Skin of body (tissue), 2 donors: ENCODE measurements around the gene MIPEP. TPM values are rescaled to one million over a fixed set of nuclear protein-coding genes. Genes with fewer than 3 reads are reported as not detected.

Experiments used
- DNase-seq: peaks from one replicate; lab custom pipeline; 2025; lab: John Stamatoyannopoulos, UW
- total RNA-seq: library from RNA; depleted of rRNA; stranded (reverse); fragments of >200 nt; gene quantifications from one replicate; pipeline ENCODE4 v1.2.3, GENCODE V29; 2014

Gene MIPEP
- total RNA-seq, 1 donor from 2014 or later = 23.9 TPM

DNA sequence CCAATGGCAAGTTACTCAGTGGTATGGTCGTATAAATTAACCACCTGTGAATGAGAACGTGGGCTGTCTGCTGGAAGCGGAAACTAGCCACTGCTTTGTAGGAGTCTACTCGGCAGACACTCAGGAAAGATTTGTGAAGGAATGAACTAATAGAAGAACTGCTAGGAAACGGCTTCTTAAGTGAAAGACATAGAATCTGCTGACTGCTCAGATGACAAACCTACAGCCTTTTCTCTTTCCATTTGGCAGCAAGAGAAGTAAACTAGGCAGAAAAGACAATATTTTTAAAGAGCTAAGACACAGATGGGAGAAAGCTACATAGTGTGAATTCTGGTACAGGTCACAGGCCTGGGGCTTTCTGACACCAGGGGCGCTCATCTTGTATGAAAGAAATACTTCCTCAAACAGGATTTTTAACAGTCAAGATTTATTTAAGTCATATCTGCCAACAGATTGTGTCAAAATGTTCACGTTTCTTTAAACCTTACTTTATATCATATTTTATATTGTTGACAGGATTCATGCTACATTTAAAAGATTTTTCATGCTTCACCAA, 78.4 kb downstream of the MIPEP start:
- no peak for DNase-seq

DNA sequence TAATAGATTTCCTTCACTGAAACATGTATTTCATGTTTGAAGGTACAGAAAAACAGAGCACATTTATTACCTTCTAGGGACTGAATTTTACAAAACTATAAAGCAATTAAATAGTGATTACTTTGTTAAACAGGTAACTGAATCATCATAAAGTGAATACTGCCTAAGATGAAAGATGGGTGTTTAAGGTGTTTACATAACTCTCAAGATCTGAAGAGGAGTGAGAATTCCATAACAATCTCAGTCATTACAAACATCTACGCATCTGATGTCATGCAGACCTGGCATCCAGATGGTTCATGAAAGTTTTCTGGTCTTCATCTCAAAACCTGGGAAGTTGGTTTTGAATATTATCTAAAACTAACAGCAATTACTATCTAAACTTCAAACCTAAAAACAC, 80.4 kb downstream of the MIPEP start:
- DNase-seq = no peak

DNA sequence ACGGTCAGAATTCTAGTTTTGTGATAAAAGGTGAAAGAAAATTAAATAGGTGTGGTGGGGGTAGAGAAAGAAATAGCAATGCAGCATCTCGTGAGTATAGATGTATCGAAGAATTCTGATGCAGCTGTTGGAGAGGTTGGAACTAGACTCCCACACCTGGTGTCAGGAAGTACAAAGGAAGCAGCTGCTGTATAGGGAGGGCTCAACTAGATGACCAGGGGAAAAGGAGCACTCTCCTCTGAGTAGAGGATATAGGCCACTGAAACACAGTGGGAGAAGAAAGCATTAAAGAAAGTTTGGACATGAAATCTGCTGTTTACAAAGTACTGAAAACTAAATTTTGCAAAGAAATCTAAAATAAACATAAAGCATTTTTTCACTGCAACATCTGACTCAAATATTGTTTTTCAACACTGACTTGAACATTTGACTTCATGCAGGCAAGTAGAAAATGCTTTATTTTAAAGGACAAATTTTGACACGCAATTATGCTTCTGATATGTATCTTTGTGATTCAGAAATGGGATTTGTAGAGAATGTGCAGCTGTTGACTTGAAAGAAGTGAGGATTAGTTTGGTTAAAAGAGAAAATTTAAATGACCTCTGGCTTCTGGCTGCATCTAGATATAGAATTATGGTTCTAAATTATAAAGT, 82.2 kb downstream of the MIPEP start:
- DNase-seq = no peak

DNA sequence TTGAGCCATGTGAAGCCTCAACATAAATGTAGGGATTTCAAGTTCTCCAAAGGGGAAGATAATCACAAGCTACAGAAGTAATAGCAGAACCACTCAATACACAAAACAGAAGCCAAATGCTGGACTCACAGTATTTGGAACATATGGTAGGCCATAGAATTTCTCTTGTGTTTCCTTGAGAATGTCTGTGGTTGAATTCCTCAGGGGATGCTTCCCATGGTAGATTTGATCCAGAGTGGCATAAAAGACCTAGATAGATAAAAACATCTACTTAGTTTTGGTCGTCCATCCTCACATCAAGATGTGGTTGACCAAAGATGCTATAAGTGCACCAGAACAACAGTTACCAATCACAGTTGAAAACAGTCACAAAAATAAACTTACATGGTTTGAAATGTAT, 83.4 kb downstream of the MIPEP start:
- DNase-seq = no peak

DNA sequence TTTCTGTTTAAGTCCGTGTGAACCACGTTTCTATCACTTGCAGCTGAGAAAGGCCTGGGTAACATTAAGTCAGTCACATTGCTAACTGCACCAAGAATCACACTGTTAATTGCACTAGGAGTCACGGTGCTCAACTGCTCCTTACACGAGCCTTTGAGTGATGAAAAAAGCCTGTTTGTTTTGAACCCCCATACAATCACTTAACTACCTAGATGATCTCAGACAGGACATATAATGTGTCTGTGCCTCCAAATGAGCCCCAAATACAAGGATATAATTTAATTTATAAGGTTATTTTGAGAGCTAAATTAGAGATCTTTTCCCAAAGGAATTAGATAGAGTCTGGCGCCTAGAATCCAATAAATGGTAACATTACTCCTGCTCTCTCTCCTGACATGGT, 84.1 kb downstream of the MIPEP start:
- no peak for DNase-seq

DNA sequence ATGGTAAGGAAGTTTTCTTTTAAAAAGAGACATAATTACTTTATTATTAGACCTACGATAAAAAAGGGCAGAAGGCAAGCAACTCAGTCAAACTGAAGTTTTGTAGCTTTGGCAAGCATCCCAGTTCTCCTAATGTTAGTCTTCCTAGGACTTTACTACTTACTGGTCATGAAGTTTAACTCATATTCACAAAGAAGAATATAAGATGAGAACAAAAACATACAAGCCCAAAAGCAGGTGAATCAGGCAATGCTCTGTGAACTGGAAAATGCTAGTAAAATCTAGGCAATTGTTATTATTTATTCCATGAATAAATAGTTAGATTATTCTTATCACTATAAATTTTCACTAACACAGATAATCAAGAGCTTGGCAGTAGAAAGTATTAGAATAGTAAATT, 85.0 kb downstream of the MIPEP start:
- DNase-seq = no peak

DNA sequence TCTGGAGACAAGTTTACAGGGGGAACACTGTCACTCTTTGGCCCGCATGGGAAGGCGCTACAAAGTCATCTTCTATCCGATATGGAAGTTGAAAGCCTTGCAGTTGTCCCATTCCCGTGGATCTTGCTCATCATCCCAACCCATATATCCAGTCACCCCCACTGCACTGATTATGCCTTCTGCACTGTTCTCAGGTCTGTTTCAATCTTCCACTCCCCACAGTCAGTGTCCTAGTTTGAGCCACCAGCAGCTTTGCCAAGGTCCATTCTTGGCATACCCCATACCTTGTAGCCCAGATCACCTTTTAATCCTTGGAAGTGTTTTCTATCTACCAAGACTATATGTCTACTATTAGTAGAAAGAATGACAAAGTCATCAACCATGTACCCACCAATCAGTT, 88.1 kb downstream of the MIPEP start:
- no peak for DNase-seq

DNA sequence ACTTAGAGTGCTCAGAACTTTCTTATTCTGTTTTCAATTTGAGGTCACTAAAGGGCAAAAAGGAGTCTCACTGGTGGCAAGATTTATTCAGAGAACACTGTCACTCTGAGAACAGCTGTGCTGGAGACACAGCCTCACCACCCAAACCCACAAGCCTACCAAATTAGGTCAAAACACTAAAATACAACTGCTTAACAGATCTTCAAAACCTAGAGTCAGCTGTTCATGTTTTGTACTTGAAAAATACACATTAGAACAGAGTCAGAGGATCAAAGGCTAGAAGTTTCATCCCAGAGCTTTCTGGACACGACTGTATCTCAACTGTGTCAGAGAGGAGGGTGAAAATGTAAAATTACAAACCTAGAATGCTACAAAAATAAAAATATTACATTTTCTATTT, 89.3 kb downstream of the MIPEP start:
- DNase-seq = peak; percentile 74

DNA sequence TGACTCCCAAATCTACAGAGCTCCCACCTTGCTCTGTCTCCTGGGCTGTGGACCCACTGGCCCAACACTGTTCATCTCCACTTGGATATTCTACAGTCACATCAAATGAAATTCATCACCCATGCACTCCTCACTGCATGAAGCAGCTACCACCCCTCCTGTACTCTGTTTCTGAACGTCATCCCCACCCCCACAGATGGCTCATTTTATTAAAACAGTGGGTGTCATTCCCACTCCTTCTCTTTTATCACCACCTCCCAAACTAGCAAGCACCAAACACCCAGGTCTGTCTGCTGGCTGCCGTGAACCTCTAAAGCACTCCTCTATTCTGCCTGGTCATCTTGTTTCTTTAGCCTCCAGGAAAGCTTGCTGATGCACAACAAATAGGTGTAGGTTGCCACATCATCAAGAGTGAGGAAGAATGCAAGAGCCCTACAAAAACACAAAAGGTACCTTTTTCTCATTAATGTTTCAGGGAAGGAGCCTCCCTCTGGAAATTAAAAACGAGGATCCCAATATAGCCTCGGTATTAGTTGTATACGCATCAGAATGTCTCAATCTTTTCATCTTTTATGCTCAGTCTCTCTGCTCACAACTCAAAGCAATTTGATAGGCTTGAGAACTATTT, 91.8 kb downstream of the MIPEP start:
- no peak for DNase-seq

DNA sequence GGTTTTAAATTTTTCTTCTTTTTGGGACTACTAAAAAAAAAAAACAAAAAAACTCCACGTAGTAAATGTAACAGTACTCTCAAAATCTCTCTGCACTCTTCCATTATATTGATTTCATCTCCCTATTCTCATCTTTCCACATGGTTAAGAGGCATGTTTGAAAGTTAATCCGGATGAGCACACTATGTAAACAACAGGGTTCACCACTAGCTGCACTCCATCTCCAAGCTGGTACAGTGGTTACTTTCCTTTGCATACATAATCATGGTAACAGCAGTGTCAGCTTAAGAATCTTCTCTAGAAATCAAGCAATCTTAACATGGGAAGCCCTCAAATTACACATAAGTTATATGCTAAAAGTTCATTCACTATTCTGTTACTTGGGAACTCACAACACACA, 92.6 kb downstream of the MIPEP start:
- DNase-seq = no peak

DNA sequence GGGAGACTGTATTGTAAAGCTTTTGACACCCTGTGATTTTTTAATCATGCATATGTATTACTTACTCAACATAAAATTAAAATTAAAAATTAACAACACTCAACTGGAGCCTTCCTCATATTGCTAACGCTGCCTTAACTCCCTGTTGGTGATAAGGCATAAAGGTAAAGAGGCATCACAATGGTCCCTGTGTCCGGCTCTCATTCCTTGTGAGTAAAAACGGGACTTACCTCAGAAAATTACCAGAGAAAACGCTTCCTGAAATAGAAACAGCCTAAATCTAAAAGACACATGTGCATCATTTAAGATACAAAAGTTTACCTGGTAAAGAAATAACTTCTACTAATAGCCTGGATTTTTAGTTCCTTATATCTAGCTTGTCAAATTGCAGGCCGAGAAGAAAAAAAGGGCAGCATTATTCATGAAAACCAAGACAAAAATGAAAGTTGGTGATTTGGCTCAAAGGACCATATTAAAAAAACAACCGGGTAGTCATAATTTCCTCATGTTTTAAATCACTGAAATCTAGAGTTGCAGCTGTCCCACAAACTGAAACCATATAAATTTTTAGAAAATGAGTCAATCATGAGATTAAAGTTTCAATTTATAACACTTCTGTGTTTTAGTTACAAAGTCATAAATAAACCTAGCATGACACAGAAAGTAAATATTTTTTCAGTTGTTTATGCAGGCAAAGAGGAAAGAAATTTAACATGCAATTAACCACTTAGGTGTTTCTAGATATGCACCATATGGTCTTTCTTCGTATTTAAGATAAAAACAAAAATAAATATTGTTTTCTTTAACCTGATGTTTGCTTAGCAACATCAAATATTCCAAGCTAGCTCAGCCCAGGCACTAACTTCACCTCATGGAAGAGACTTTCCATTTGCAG, 94.7 kb downstream of the MIPEP start:
- peak; percentile 39 for DNase-seq

DNA sequence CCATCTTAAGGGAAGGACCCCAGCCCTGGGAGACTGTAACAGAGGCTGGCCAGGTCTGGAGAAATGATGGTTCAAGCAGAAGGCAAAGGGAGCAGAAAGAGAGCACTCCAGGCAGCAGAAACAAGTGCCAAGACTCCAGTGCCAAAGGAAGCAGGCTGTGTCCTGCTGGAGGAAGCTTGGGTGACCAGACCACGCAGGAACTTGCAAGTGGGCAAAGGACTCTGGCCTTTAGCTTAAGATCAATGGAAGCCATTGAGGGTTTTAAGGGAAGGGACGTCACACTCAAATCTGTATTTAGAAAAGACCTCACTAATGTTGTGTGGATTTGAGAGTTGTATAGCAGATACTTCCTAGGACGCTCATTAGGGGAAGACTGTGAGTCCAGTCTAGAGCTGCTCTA, 95.5 kb downstream of the MIPEP start:
- DNase-seq = no peak

DNA sequence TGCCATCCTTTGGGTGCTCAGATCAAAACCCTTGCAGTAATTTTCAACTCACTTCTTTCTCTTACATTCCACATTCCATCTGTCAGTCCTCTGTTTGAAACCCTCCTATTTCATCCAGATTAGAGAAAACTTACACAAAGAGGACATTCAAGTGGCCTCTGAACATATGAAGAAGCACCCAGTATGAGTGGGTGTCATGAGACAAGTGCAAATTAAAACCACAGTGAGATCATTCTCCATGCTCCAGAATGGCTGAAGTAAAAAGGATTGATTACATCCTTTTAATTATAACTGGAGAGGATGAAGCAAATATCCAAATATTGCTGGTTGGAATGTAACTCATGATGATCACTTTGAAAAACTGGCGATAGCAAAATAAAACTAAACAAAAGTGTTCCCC, 96.5 kb downstream of the MIPEP start:
- no peak for DNase-seq

DNA sequence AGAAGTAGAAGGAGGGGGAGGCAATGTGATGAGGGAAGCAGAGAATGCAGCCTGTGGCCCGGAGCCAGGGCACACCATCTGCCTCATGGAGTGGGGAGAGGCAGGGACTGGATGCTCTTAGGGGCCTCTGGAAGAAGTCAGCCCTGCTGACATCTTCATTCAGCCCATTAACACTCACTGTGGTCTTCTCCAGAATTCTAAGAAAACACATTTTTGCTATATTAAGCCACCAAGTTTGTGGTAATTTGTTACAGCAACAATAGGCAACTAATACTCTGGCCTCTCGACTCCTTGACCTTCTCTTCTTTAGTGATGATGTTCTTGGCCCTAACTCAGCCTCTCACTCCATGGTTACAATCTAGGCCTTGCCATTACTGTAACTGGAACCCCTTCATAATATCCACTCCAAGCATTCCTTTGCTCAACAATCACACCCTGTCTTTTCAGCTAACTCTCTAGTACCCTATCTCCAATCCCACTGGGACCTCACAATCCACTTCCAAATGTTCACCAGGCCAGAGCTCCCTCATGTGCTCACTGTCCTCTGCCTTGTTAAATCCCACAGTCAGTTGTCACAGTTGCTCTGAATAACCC, 98.5 kb downstream of the MIPEP start:
- DNase-seq = no peak

DNA sequence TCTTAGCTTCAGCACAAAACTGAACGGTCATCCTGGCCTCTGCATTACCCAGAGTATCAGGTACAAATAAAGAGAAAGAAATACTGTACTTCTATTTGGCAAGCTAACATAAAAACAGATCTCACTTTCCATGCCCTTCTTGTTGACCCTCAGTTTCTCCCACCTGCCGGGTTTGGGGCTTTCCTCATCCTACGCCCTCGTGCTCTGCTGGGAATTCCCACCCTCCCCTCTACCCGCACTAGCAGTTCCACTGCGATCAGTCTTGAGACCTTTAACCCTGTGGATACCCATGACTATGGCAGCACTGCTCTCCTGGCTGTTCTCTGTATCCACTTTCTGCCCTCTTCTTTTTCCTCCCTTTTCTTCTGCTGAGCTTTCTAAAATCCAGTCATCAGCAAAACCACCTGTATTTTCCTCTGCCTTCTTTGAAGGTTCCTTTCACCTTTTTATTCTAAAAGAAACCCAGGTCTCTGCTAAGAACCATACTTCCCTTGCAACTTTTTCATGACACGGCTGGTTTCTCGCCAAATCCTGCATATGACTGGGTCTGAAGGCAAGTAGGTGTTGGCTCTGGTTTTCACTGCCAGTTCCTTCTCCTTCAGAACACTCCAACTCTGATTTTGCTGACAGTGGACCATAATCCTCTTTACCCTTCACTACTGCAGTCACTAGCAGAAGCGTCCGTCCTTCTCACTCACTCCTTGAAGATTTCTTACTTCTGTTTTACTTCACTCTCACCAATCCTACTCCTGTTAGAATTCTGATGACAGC, 99.4 kb downstream of the MIPEP start:
- DNase-seq = no peak

DNA sequence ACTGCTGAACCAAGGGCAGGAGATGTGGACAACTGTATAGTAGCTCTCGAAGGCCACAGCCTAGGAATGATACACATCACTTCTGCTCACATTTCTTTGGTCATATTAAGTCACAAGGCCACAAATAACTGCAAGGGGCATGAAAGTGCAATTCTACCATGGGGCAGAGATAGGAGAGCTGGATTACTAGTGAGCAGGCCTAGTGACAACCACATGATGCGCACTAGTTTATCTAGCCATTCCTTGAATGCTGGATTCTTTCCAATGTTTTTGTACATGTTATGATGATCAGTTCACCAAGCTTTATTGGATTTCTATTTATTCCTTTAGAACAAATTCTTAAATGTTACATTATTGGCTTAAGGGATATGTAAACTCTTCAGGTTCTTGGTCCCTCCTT, 100.7 kb downstream of the MIPEP start:
- DNase-seq = no peak

DNA sequence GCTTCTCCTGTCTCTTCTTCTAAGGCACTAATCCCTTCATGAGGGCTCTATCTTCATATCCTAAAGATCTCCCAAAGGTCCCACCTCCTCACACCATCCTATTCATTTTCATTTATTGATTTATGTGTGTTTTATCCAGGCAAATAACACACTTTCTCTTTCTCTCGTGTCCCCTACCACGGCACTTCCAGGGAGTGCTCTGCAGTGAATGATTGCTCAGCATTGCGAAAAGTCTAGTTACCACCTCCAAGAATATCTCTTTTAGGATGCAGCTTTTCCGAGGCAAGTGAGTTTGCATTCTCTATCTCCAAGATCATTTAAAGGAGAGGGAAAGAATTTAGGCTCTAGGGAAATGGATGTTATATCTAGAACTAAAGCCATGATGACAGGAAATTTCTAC, 101.7 kb downstream of the MIPEP start:
- DNase-seq = no peak

DNA sequence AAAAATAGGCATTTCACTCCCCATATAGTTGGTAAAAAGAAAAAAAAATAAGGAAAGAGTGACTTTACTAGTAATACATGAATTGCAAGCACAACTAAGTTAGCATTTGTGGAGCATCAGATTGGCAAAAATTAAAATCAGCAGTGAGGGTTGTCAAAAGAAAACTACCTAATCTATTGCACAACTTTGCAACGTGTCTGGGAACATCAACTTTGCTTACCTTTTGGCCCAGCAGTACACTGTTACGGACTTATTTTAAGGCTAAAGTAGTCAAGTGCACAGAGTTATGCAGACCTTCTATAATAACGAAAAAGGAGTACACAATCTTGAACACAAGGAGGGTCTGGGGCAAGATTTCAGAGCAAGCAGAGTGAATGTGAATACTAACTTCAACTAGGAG, 102.6 kb downstream of the MIPEP start:
- DNase-seq = no peak

DNA sequence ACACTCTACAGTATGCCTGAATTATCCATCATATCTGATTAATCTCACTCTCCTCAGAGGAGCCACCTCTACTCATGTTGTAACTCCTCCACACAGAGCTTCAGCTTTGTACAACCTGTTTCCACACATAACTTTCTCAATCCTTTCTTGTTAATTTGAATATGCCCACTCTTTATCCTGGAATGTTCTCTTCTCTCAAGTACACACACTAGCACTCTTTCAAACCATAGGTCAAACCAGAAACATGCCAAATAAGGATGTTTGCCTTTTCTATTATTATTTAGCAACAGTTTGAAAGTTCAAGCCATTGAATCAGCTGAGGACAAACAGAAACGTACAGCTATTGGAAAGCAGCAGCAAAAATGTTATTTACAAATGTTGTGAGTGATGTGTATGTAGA, 110.3 kb downstream of the MIPEP start:
- DNase-seq = no peak

DNA sequence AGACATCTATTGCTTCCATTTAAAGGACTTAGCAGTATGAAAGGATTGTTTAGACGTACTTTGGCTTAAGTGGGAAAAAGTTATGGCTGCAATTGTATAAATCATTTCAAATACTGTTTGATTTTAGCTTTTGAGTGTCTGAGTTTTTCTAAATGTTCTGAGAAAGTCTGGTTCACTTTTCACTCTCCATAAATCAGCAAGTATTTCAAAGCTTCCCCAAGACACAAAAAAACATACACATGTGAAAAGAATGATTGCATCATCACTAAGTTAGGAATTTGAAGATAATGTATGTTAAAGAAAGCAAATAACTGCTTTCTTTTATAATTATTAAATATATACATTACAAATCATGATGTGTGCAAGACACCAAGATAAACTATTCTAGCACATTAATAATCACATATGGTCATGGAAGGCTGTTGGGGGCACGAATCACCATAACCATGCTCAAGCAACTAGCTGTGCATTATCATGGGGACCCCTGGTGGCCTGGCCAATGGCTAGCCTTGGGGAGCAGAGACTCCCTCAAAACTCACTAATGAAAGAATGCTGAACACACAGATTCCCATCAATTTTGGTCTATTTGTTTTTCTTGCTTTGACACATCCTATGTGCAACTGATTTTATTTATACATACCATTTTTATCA, 111.1 kb downstream of the MIPEP start:
- DNase-seq = peak; percentile 47

DNA sequence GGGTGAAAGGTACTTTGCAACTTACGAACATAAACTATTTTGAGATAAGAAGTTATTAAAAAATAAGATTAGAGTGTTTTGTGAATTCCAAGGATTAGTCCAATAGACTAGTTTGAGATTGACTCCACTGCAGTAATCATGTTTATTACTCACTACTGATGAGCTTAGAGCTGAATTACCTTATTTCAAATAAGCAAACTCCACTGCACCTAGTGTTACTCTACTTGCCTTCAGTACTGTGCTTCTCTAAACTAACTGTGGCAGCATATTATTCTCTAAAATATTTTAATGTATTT, 111.7 kb downstream of the MIPEP start:
- no peak for DNase-seq
